Activated CD4-positive, alpha-beta T cell treated with anti-CD3 and anti-CD28 coated beads, Interleukin-2, amount 10 ng/mL, durations not matched to agents 7 days and 5 days (primary cell): Measurements from ENCODE around the gene ZNF839. TPM values are rescaled to one million over a fixed set of nuclear protein-coding genes. Genes with fewer than 3 reads are reported as not detected.
A peak's percentile ranks its signal among the peaks of the same experiment; 100 is the strongest.

Source experiments
- CTCF ChIA-PET: fragments of 350-600 bp; sonication (Branson Sonifier 250); formaldehyde crosslinking; loops from one replicate; lab custom pipeline; 2021; ENCODE audit warnings: antibody characterized with exemption; lab: Charles Lee
- POLR2A ChIA-PET: fragments of 350-600 bp; sonication (Branson Sonifier 250); formaldehyde crosslinking; loops from one replicate; lab custom pipeline; 2021; ENCODE audit warnings: antibody characterized with exemption; lab: Charles Lee
- DNase-seq: peaks from one replicate; pipeline ENCODE4 v3.0.0-alpha.2; 2020
- H3K27ac Mint-ChIP-seq: one replicate; pipeline ENCODE4 v1.8.0; 2021; ENCODE audit warnings: mild to moderate bottlenecking, moderate library complexity, mixed read lengths
- H3K27me3 Mint-ChIP-seq: one replicate; pipeline ENCODE4 v1.8.0; 2021; ENCODE audit warnings: mixed read lengths
- H3K36me3 Mint-ChIP-seq: one replicate; pipeline ENCODE4 v1.8.0; 2021; ENCODE audit warnings: low read depth, mixed read lengths
- H3K4me1 Mint-ChIP-seq: one replicate; pipeline ENCODE4 v1.8.0; 2021; ENCODE audit warnings: mixed read lengths
- H3K4me3 Mint-ChIP-seq: one replicate; pipeline ENCODE4 v1.8.0; 2021; ENCODE audit warnings: mild to moderate bottlenecking, moderate library complexity, mixed read lengths
- H3K9me3 Mint-ChIP-seq: one replicate; pipeline ENCODE4 v1.8.0; 2021; ENCODE audit warnings: mixed read lengths
- total RNA-seq, 2 experiments: library from RNA; stranded (reverse); gene quantifications; one replicate each; pipeline ENCODE4 v1.2.3, GENCODE V29; 2021

Gene ZNF839
- total RNA-seq, result 10 to 100 TPM; 14.8 to 18.8 TPM

GRCh38 chr14:102319351-102320032 is at the start of gene ZNF839:
ZNF839 (plus strand) TSS chr14:102319746; CDS start chr14:102319766, 20 bp downstream.
- POLR2A ChIA-PET, result interaction anchor here (1.1 kb wide), 1 partner anchor 10 kb away, joined by 3 read pairs; no protein-coding TSS in a partner anchor
- DNase-seq, result peak; percentile 94
- no peaks in the 10 kb centered on the region for H3K27me3 Mint-ChIP-seq
- peaks cover 67% of the 10 kb centered on the region for H3K4me1 Mint-ChIP-seq
- CTCF ChIA-PET, result interaction anchor here (0.7 to 2.5 kb wide), 4 partner anchors 14 to 23 kb away, joined by 3 to 8 read pairs (median 4); no protein-coding TSS in a partner anchor
- peak within 1 kb of the TSS; percentile 97 for H3K27ac Mint-ChIP-seq
- no peaks in the 10 kb centered on the region for H3K9me3 Mint-ChIP-seq
- H3K36me3 Mint-ChIP-seq, result peaks cover 2% of the 10 kb centered on the region
- peak within 1 kb of the TSS; percentile 85 for H3K4me3 Mint-ChIP-seq

GRCh38 chr14:102272392-102272791 is 47.2 kb upstream of the ZNF839 start:
- no peaks in the 10 kb centered on the region for H3K4me1 Mint-ChIP-seq
- no peak overlapping the region for H3K4me3 Mint-ChIP-seq
- ChIA-PET POLR2A (no interaction called here), CTCF (interaction anchor here (0.6 kb wide), 1 partner anchor 347 kb away, joined by 3 read pairs; no protein-coding TSS in a partner anchor)
- no peak overlapping the region for H3K27ac Mint-ChIP-seq
- H3K36me3 Mint-ChIP-seq, result no peaks in the 10 kb centered on the region
- no peaks in the 10 kb centered on the region for H3K9me3 Mint-ChIP-seq
- no peaks in the 10 kb centered on the region for H3K27me3 Mint-ChIP-seq
- no peak for DNase-seq

- no peak overlapping the region for H3K27ac Mint-ChIP-seq
- CTCF ChIA-PET, result no interaction called here
These were observed 43.7 kb upstream of the ZNF839 start for GRCh38 chr14:102275866-102276265.

GRCh38 chr14:102277874-102278630 is 41.5 kb upstream of the ZNF839 start:
- Mint-ChIP-seq H3K36me3 (no peaks in the 10 kb centered on the region), H3K4me1 (no peaks in the 10 kb centered on the region), H3K27me3 (no peaks in the 10 kb centered on the region), H3K27ac (no peak overlapping the region), H3K4me3 (no peak overlapping the region), H3K9me3 (no peaks in the 10 kb centered on the region)
- DNase-seq, result no peak
- POLR2A ChIA-PET, result no interaction called here
- CTCF ChIA-PET, result interaction anchor here (0.9 kb wide), 1 partner anchor 14 kb away, joined by 3 read pairs; no protein-coding TSS in a partner anchor

More at GRCh38 chr14:102275866-102276265, 43.7 kb upstream of the ZNF839 start:
- Mint-ChIP-seq H3K4me3 (no peak overlapping the region), H3K9me3 (no peaks in the 10 kb centered on the region), H3K36me3 (no peaks in the 10 kb centered on the region), H3K4me1 (no peaks in the 10 kb centered on the region), H3K27me3 (no peaks in the 10 kb centered on the region)
- POLR2A ChIA-PET, result no interaction called here
- no peak for DNase-seq

GRCh38 chr14:102278631-102278935 is 41.0 kb upstream of the ZNF839 start:
- ChIA-PET CTCF (interaction anchor here (0.9 kb wide), 1 partner anchor 14 kb away, joined by 3 read pairs; no protein-coding TSS in a partner anchor), POLR2A (no interaction called here)
- no peak overlapping the region for H3K27ac Mint-ChIP-seq
- H3K27me3 Mint-ChIP-seq, result no peaks in the 10 kb centered on the region
- no peaks in the 10 kb centered on the region for H3K4me1 Mint-ChIP-seq
- no peaks in the 10 kb centered on the region for H3K9me3 Mint-ChIP-seq
- H3K4me3 Mint-ChIP-seq, result no peak overlapping the region
- no peak for DNase-seq
- H3K36me3 Mint-ChIP-seq, result no peaks in the 10 kb centered on the region

- ChIA-PET POLR2A (no interaction called here), CTCF (no interaction called here)
- no peak overlapping the region for H3K4me3 Mint-ChIP-seq
- H3K36me3 Mint-ChIP-seq, result no peaks in the 10 kb centered on the region
- H3K9me3 Mint-ChIP-seq, result no peaks in the 10 kb centered on the region
- no peak for DNase-seq
- H3K4me1 Mint-ChIP-seq, result no peaks in the 10 kb centered on the region
- no peaks in the 10 kb centered on the region for H3K27me3 Mint-ChIP-seq
- no peak overlapping the region for H3K27ac Mint-ChIP-seq
These were observed 40.3 kb upstream of the ZNF839 start for GRCh38 chr14:102279282-102279681.

- H3K27ac Mint-ChIP-seq, result no peak overlapping the region
- no peaks in the 10 kb centered on the region for H3K4me1 Mint-ChIP-seq
- H3K27me3 Mint-ChIP-seq, result no peaks in the 10 kb centered on the region
- no peak overlapping the region for H3K4me3 Mint-ChIP-seq
- H3K9me3 Mint-ChIP-seq, result no peaks in the 10 kb centered on the region
- no peaks in the 10 kb centered on the region for H3K36me3 Mint-ChIP-seq
- no peak for DNase-seq
- ChIA-PET POLR2A (no interaction called here), CTCF (no interaction called here)
These were observed 39.7 kb upstream of the ZNF839 start for GRCh38 chr14:102279688-102280348.

- H3K4me3 Mint-ChIP-seq, result no peak overlapping the region
- H3K27ac Mint-ChIP-seq, result no peak overlapping the region
- H3K9me3 Mint-ChIP-seq, result no peaks in the 10 kb centered on the region
- no peaks in the 10 kb centered on the region for H3K27me3 Mint-ChIP-seq
- H3K36me3 Mint-ChIP-seq, result no peaks in the 10 kb centered on the region
- DNase-seq, result no peak
- POLR2A ChIA-PET, result no interaction called here
- no peaks in the 10 kb centered on the region for H3K4me1 Mint-ChIP-seq
- CTCF ChIA-PET, result no interaction called here
These were observed 39.1 kb upstream of the ZNF839 start for GRCh38 chr14:102280376-102280962.

- H3K36me3 Mint-ChIP-seq, result no peaks in the 10 kb centered on the region
- DNase-seq, result no peak
- H3K9me3 Mint-ChIP-seq, result no peaks in the 10 kb centered on the region
- H3K4me1 Mint-ChIP-seq, result no peaks in the 10 kb centered on the region
- H3K27ac Mint-ChIP-seq, result no peak overlapping the region
- H3K4me3 Mint-ChIP-seq, result no peak overlapping the region
- ChIA-PET POLR2A (no interaction called here), CTCF (interaction anchor here (0.6 to 1.5 kb wide), 2 partner anchors 34 to 578 kb away, joined by 3 to 4 read pairs; no protein-coding TSS in a partner anchor)
- no peaks in the 10 kb centered on the region for H3K27me3 Mint-ChIP-seq
These were observed 36.6 kb upstream of the ZNF839 start for GRCh38 chr14:102282751-102283465.

GRCh38 chr14:102283631-102284129 is 35.9 kb upstream of the ZNF839 start:
- peaks cover 2% of the 10 kb centered on the region for H3K9me3 Mint-ChIP-seq
- H3K4me3 Mint-ChIP-seq, result no peak overlapping the region
- ChIA-PET CTCF (interaction anchor here (1.5 kb wide), 1 partner anchor 33 kb away, joined by 4 read pairs; no protein-coding TSS in a partner anchor), POLR2A (no interaction called here)
- no peaks in the 10 kb centered on the region for H3K4me1 Mint-ChIP-seq
- H3K27ac Mint-ChIP-seq, result no peak overlapping the region
- no peak for DNase-seq
- H3K27me3 Mint-ChIP-seq, result no peaks in the 10 kb centered on the region
- H3K36me3 Mint-ChIP-seq, result no peaks in the 10 kb centered on the region

GRCh38 chr14:102285106-102285505 is 34.4 kb upstream of the ZNF839 start:
- Mint-ChIP-seq H3K27ac (no peak overlapping the region), H3K4me3 (no peak overlapping the region), H3K9me3 (peaks cover 2% of the 10 kb centered on the region), H3K4me1 (no peaks in the 10 kb centered on the region), H3K36me3 (no peaks in the 10 kb centered on the region), H3K27me3 (no peaks in the 10 kb centered on the region)
- ChIA-PET CTCF (no interaction called here), POLR2A (no interaction called here)
- no peak for DNase-seq

GRCh38 chr14:102288139-102288538 is 31.4 kb upstream of the ZNF839 start:
- H3K36me3 Mint-ChIP-seq, result no peaks in the 10 kb centered on the region
- POLR2A ChIA-PET, result no interaction called here
- no peaks in the 10 kb centered on the region for H3K27me3 Mint-ChIP-seq
- no peak overlapping the region for H3K27ac Mint-ChIP-seq
- no peaks in the 10 kb centered on the region for H3K4me1 Mint-ChIP-seq
- H3K9me3 Mint-ChIP-seq, result peaks cover 2% of the 10 kb centered on the region
- DNase-seq, result no peak
- no peak overlapping the region for H3K4me3 Mint-ChIP-seq
- CTCF ChIA-PET, result interaction anchor here (0.7 kb wide), 1 partner anchor 324 kb away, joined by 3 read pairs; the partner anchor contains the start of gene DYNC1H1
